ENCODE results near the gene SOX30. TPM values are rescaled to one million over a fixed set of nuclear protein-coding genes. Genes with fewer than 3 reads are reported as not detected.

Gene SOX30
- total and polyA plus RNA-seq, 4 donors, result under 0.01 to 0.21 TPM; not detected in 2

- Histone ChIP-seq H3K4me1 (ENCODE audit: control insufficient read depth in 4 of 4, insufficient read depth in 4 of 4, low read length in 3 of 4) (no peaks in the 10 kb centered on the region), H3K27me3 (ENCODE audit: control insufficient read depth in 4 of 4, insufficient read depth in 4 of 4, low read length in 3 of 4) (no peaks in the 10 kb centered on the region), H3K27ac (ENCODE audit: low read depth in 1 of 2, low read length in 2 of 2) (no peak overlapping the region), H3K9ac (ENCODE audit: low read depth in 1 of 2, low read length in 2 of 2) (no peak overlapping the region), H3K36me3 (ENCODE audit: control insufficient read depth in 4 of 4, insufficient read depth in 3 of 4, low read depth in 1 of 4, low read length in 3 of 4) (no peaks in the 10 kb centered on the region), H3K9me3 (ENCODE audit: control insufficient read depth in 4 of 4, low read length in 3 of 4) (peaks cover 0 to 4% (median 0%) of the 10 kb centered on the region in 4 donors), H3K4me3 (ENCODE audit: low read depth in 1 of 3, low read length in 3 of 3) (no peak overlapping the region)
- 87% methylated on average over 8 of the region's 8 CpGs for WGBS
- TF ChIP-seq ZBTB33 (IDR thresholded peaks at IDR 0.05), result no peak
- no peak for TF ChIP-seq MAX (IDR thresholded peaks at IDR 0.05)
- no peak for TF ChIP-seq REST (IDR thresholded peaks at IDR 0.05)
- TF ChIP-seq TAF1 (conservative IDR thresholded peaks at IDR 0.05), result no peak
- no peak for TF ChIP-seq HNF4G (IDR thresholded peaks at IDR 0.05)
- TF ChIP-seq NR2F2 (IDR thresholded peaks at IDR 0.05), result no peak
- no peak for TF ChIP-seq HNF4A (conservative IDR thresholded peaks at IDR 0.05)
- no peak for TF ChIP-seq RAD21 (IDR thresholded peaks at IDR 0.05)
- no peak for TF ChIP-seq EGR1 (IDR thresholded peaks at IDR 0.05; ENCODE audit: low read depth in 2 of 2)
- TF ChIP-seq ATF3 (IDR thresholded peaks at IDR 0.05), result no peak
- TF ChIP-seq YY1 (IDR thresholded peaks at IDR 0.05), result no peak
- no peak for TF ChIP-seq RXRA (IDR thresholded peaks at IDR 0.05)
- no peak for TF ChIP-seq SP1 (IDR thresholded peaks at IDR 0.05)
- TF ChIP-seq CTCF (IDR thresholded peaks at IDR 0.05; ENCODE audit: low read depth, low read length, missing input control), result no peak
- TF ChIP-seq JUND (IDR thresholded peaks at IDR 0.05), result no peak
- no peak for TF ChIP-seq GABPA (IDR thresholded peaks at IDR 0.05 in 1 of 2, conservative IDR thresholded peaks at IDR 0.05 in 1 of 2)
- no peak for TF ChIP-seq FOXA1 (IDR thresholded peaks at IDR 0.05)
- no peak for TF ChIP-seq FOXA2 (IDR thresholded peaks at IDR 0.05)
- DNase-seq (ENCODE audit: low spot score), result no peak
Measured at GRCh38 chr5:157659868-157660660, 7.8 kb upstream of the SOX30 start.

Data from liver (tissue), 9 donors.